Spleen (tissue), 11 donors: ENCODE results near the gene ERBB4. TPM values are rescaled to one million over a fixed set of nuclear protein-coding genes. Genes with fewer than 3 reads are reported as not detected.

Experiments
- DNase-seq: peaks from one replicate; pipeline ENCODE4 v3.0.0-alpha.2; 2020
- H3K27ac ChIP-seq, 8 donors: fragments of 200-600 bp; sonication (generic) in 7 of 8; 1 replicate in 4 of 8; 2 replicates in 4 of 8; pipeline versions ENCODE4 v1.5.0 to v1.8.0; 2016 to 2021; ENCODE audit warnings: inconsistent platforms in 4 of 8, mild to moderate bottlenecking in 4 of 8, moderate library complexity in 1 of 8
- H3K27me3 ChIP-seq, 7 donors: fragments of 200-600 bp; sonication (generic) in 6 of 7; replicated peaks in 1 of 7; 1 replicate in 4 of 7; 2 replicates in 3 of 7; pipeline versions ENCODE4 v1.5.0 to v1.8.0; 2016 to 2021; ENCODE audit warnings: inconsistent platforms in 3 of 7, mild to moderate bottlenecking in 1 of 7
- H3K36me3 ChIP-seq, 6 donors: fragments of 200-600 bp; sonication (generic) in 5 of 6; 1 replicate in 4 of 6; 2 replicates in 2 of 6; pipeline versions ENCODE4 v1.5.0 to v1.8.0; 2016 to 2021; ENCODE audit warnings: inconsistent platforms in 2 of 6
- H3K4me1 ChIP-seq, 6 donors: fragments of 200-600 bp; sonication (generic) in 5 of 6; 1 replicate in 3 of 6; 2 replicates in 3 of 6; pipeline versions ENCODE4 v1.5.0 to v1.8.0; 2016 to 2021; ENCODE audit warnings: inconsistent platforms in 3 of 6
- H3K4me3 ChIP-seq, 8 donors: fragments of 200-600 bp; sonication (generic) in 7 of 8; 1 replicate in 4 of 8; 2 replicates in 4 of 8; pipeline versions ENCODE4 v1.5.0 to v1.8.0; 2016 to 2021; ENCODE audit warnings: inconsistent platforms in 4 of 8, mild to moderate bottlenecking in 4 of 8, moderate library complexity in 2 of 8
- H3K9me3 ChIP-seq, 8 donors: fragments of 200-600 bp; sonication (generic) in 7 of 8; 1 replicate in 4 of 8; 2 replicates in 4 of 8; pipeline versions ENCODE4 v1.5.0 to v1.8.0; 2016 to 2021; ENCODE audit warnings: inconsistent platforms in 4 of 8
- CTCF ChIP-seq, 11 experiments: fragments of 200-600 bp in 7 of 11; fragments of 450-650 bp in 4 of 11; sonication (generic) in 4 of 11; IDR thresholded peaks in 8 of 11; conservative IDR thresholded peaks in 3 of 11; 1 replicate in 7 of 11; 2 replicates in 4 of 11; pipeline versions ENCODE4 v1.4.0 to v1.8.0; 2016 to 2021; ENCODE audit warnings: antibody characterized with exemption in 11 of 11, inconsistent platforms in 4 of 11, mild to moderate bottlenecking in 1 of 11
- POLR2A ChIP-seq, 3 donors: fragments of 450-650 bp; IDR thresholded peaks; one replicate each; pipeline ENCODE4 v1.5.1; 2017; ENCODE audit warnings: antibody characterized with exemption in 3 of 3, mild to moderate bottlenecking in 1 of 3
- POLR2AphosphoS5 ChIP-seq, 3 donors: sonication (generic); formaldehyde crosslinking; IDR thresholded peaks; one replicate each; pipeline ENCODE4 v1.5.1; 2017; ENCODE audit warnings: antibody characterized with exemption in 3 of 3
- WGBS, 5 donors: extraction: QIAGEN DNeasy Blood & Tissue Kit in 3 of 5; methylation state at CpG; one replicate each; pipeline versions ENCODE4 v1.1.5 to v1.1.7; 2013 to 2018; 5-methylcytosine and 5-hydroxymethylcytosine counted together
- intact Hi-C: fragments of 100-400 bp; cut with DNase I; formaldehyde crosslinking; loops from one replicate; pipeline ENCODE4 v1.15.0; 2023; ENCODE audit warnings: low total_unique reads
- polyA plus RNA-seq, 3 donors: library from polyadenylated mRNA; stranded (reverse); fragments of 200-250 nt; gene quantifications; one replicate each; pipeline ENCODE4 v1.2.1, GENCODE V29; 2013
- total RNA-seq, 7 donors: library from RNA; depleted of rRNA in 3 of 7; stranded (reverse); fragments of >200 nt in 3 of 7; fragmentation: NEBNext Ultra II Directional in 4 of 7; extraction: Animal tissue kit (Norgen Biotek cat#: 25700) in 4 of 7; gene quantifications; one replicate each; pipeline versions ENCODE4 v1.1.0 to v1.2.1, GENCODE V29; 2016 to 2021
- donor health status: healthy with polysubstance abuse.
- donor health status: DM: no; HTN: no; CAD: no; lungs with moderate emphysema.
- donor health status: DM: no; HTN: no; CAD: no.
- donor health status: Bipolar disorder and iron deficiency.
- donor health status: healthy.
- donor health status: DM: no; HTN: no; CAD: no.
- donor health status: DM: yes; HTN: yes; CAD: no.

Gene ERBB4
- total and polyA plus RNA-seq, 10 donors, result under 0.01 to 1.4 (median 0.35) TPM

- Histone ChIP-seq H3K4me3 (no peak overlapping the region), H3K36me3 (no peaks in the 10 kb centered on the region), H3K4me1 (no peaks in the 10 kb centered on the region), H3K9me3 (no peaks in the 10 kb centered on the region), H3K27ac (no peak overlapping the region), H3K27me3 (no peaks in the 10 kb centered on the region)
- intact Hi-C loops, result no loop called here
- 78 to 91% (median 79%) methylated on average over 3 of the region's 3 CpGs for WGBS, 5 donors
- DNase-seq, result no peak
- TF ChIP-seq POLR2AphosphoS5 (IDR thresholded peaks at IDR 0.05), result no peak
- TF ChIP-seq CTCF (IDR thresholded peaks at IDR 0.05 in 8 of 11, conservative IDR thresholded peaks at IDR 0.05 in 3 of 11), result no peak
- no peak for TF ChIP-seq POLR2A (IDR thresholded peaks at IDR 0.05)
These were observed 272.8 kb downstream of the ERBB4 start for GRCh38 chr2:212265777-212266176.

GRCh38 chr2:212264187-212264586 is 274.4 kb downstream of the ERBB4 start:
- no peak for TF ChIP-seq POLR2A (IDR thresholded peaks at IDR 0.05)
- 86 to 95% (median 91%) methylated on average over 3 of the region's 3 CpGs for WGBS, 5 donors
- H3K9me3 ChIP-seq, result no peaks in the 10 kb centered on the region
- H3K27ac ChIP-seq, result no peak overlapping the region
- DNase-seq, result no peak
- H3K27me3 ChIP-seq, result no peaks in the 10 kb centered on the region
- no peaks in the 10 kb centered on the region for H3K4me1 ChIP-seq
- no peaks in the 10 kb centered on the region for H3K36me3 ChIP-seq
- intact Hi-C loops, result no loop called here
- H3K4me3 ChIP-seq, result no peak overlapping the region

GRCh38 chr2:212259226-212259625 is 279.4 kb downstream of the ERBB4 start:
- no peak overlapping the region for H3K4me3 ChIP-seq
- intact Hi-C loops, result no loop called here
- H3K27ac ChIP-seq, result no peak overlapping the region
- no peaks in the 10 kb centered on the region for H3K4me1 ChIP-seq
- H3K9me3 ChIP-seq, result no peaks in the 10 kb centered on the region
- no peaks in the 10 kb centered on the region for H3K27me3 ChIP-seq
- H3K36me3 ChIP-seq, result no peaks in the 10 kb centered on the region
- TF ChIP-seq POLR2A (IDR thresholded peaks at IDR 0.05) (no peak), CTCF (IDR thresholded peaks at IDR 0.05 in 8 of 11, conservative IDR thresholded peaks at IDR 0.05 in 3 of 11) (no peak), POLR2AphosphoS5 (IDR thresholded peaks at IDR 0.05) (no peak)
- DNase-seq, result no peak
- WGBS, 5 donors, result 67 to 81% (median 68%) methylated on average over 2 of the region's 2 CpGs

- Histone ChIP-seq H3K4me1 (no peaks in the 10 kb centered on the region), H3K27ac (no peak overlapping the region), H3K36me3 (no peaks in the 10 kb centered on the region), H3K9me3 (no peaks in the 10 kb centered on the region), H3K4me3 (no peak overlapping the region), H3K27me3 (no peaks in the 10 kb centered on the region)
- TF ChIP-seq POLR2AphosphoS5 (IDR thresholded peaks at IDR 0.05) (no peak), POLR2A (IDR thresholded peaks at IDR 0.05) (no peak), CTCF (IDR thresholded peaks at IDR 0.05 in 8 of 11, conservative IDR thresholded peaks at IDR 0.05 in 3 of 11) (no peak)
- DNase-seq, result no peak
- WGBS, 5 donors, result 54 to 77% (median 66%) methylated on average over 5 of the region's 5 CpGs
- intact Hi-C loops, result no loop called here
These were observed 284.3 kb downstream of the ERBB4 start for GRCh38 chr2:212254339-212254738.

GRCh38 chr2:212249451-212249850 is 289.2 kb downstream of the ERBB4 start:
- no peaks in the 10 kb centered on the region for H3K27me3 ChIP-seq
- H3K9me3 ChIP-seq, result no peaks in the 10 kb centered on the region
- intact Hi-C loops, result no loop called here

More at GRCh38 chr2:212249451-212249850, 289.2 kb downstream of the ERBB4 start:
- H3K4me1 ChIP-seq, result no peaks in the 10 kb centered on the region
- 36 to 59% (median 52%) methylated on average over 2 of the region's 2 CpGs for WGBS, 5 donors
- H3K27ac ChIP-seq, result no peak overlapping the region
- no peak overlapping the region for H3K4me3 ChIP-seq
- TF ChIP-seq CTCF (IDR thresholded peaks at IDR 0.05 in 8 of 11, conservative IDR thresholded peaks at IDR 0.05 in 3 of 11) (no peak), POLR2AphosphoS5 (IDR thresholded peaks at IDR 0.05) (no peak), POLR2A (IDR thresholded peaks at IDR 0.05) (no peak)
- no peak for DNase-seq
- no peaks in the 10 kb centered on the region for H3K36me3 ChIP-seq
